ENCODE data around the gene UTP11.
A peak's percentile ranks its signal among the peaks of the same experiment; 100 is the strongest.

UTP11 gene

DNA sequence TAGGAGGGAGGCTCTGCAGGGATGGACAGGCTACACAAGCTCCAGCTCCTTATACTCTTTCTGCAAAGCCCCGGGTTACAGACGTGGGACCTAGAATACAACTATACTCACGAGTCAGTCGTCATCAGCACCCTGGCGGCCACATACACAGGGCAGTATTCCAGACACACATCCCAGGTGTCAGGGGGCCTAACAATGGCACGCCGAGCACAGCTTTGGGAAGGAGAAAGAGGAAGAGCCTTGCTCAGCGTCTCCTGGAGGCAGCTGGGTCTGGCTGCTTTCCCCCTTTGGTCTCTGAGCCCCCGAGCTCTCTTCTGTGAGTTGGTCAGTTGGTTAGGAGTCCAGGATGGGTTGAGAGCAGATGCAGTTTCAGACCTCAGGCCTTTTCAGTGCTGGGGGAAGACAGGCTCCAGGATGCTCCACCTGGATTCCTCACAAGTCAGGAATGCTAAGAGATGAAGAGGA, 38.6 kb downstream of the UTP11 start:
- H3K4me2 ChIP-seq (ENCODE audit: low read length), result no peak overlapping the region
- H3K18ac ChIP-seq (ENCODE audit: low read length), result no peak overlapping the region
- no peak overlapping the region for H3K27ac ChIP-seq (ENCODE audit: low read depth, low read length)
- H3K9ac ChIP-seq (ENCODE audit: low read length), result no peak overlapping the region
- no peak overlapping the region for H2BK5ac ChIP-seq (ENCODE audit: low read length)
- H3K36me3 ChIP-seq (ENCODE audit: control insufficient read depth, insufficient read depth, low read length), result no peaks in the 10 kb centered on the region
- H2BK120ac ChIP-seq (ENCODE audit: low read depth, low read length), result no peak overlapping the region
- H3K23ac ChIP-seq (ENCODE audit: low read length), result no peak overlapping the region
- no peak overlapping the region for H3K56ac ChIP-seq (ENCODE audit: low read length)
- no peak overlapping the region for H4K5ac ChIP-seq (ENCODE audit: low read length)
- H3K79me2 ChIP-seq (ENCODE audit: control insufficient read depth, insufficient read depth, low read length), result no peaks in the 10 kb centered on the region
- no peak overlapping the region for H2BK15ac ChIP-seq (replicated peaks; ENCODE audit: low read depth)
- WGBS (ENCODE audit: extremely low coverage, insufficient coverage, low lambda C conversion rate), result no CpG with 5 or more reads among the region's 9 CpGs
- H3K4me1 ChIP-seq (ENCODE audit: control insufficient read depth, low read depth, low read length), result peaks cover 4% of the 10 kb centered on the region
- DNase-seq, result no peak
- H3K27me3 ChIP-seq (ENCODE audit: insufficient read depth, low read length, poor library complexity), result peaks cover 5% of the 10 kb centered on the region
- no peak overlapping the region for H3K4me3 ChIP-seq (ENCODE audit: low read length)
- no peak overlapping the region for H3K4ac ChIP-seq (ENCODE audit: low read depth, low read length)
- no peak overlapping the region for H4K8ac ChIP-seq (ENCODE audit: low read depth, low read length)
- H3K79me1 ChIP-seq (ENCODE audit: low read length), result no peaks in the 10 kb centered on the region
- H2AK5ac ChIP-seq (ENCODE audit: low read length), result no peak overlapping the region

GRCh38 chr1:38052750-38053415, 40.3 kb downstream of the UTP11 start:
- peak; percentile 62 for DNase-seq
- H3K4me3 ChIP-seq (ENCODE audit: low read length), result no peak overlapping the region
- no peaks in the 10 kb centered on the region for H3K27me3 ChIP-seq (ENCODE audit: insufficient read depth, low read length, poor library complexity)
- H4K8ac ChIP-seq (ENCODE audit: low read depth, low read length), result no peak overlapping the region
- H3K18ac ChIP-seq (ENCODE audit: low read length), result no peak overlapping the region
- peaks cover 4% of the 10 kb centered on the region for H3K4me1 ChIP-seq (ENCODE audit: control insufficient read depth, low read depth, low read length)
- H4K5ac ChIP-seq (ENCODE audit: low read length), result no peak overlapping the region
- H3K4ac ChIP-seq (ENCODE audit: low read depth, low read length), result no peak overlapping the region
- no peaks in the 10 kb centered on the region for H3K36me3 ChIP-seq (ENCODE audit: control insufficient read depth, insufficient read depth, low read length)
- no peak overlapping the region for H2AK5ac ChIP-seq (ENCODE audit: low read length)
- no CpG with 5 or more reads among the region's 3 CpGs for WGBS (ENCODE audit: extremely low coverage, insufficient coverage, low lambda C conversion rate)
- H3K23ac ChIP-seq (ENCODE audit: low read length), result no peak overlapping the region
- H3K56ac ChIP-seq (ENCODE audit: low read length), result no peak overlapping the region
- no peak overlapping the region for H2BK5ac ChIP-seq (ENCODE audit: low read length)
- H3K79me1 ChIP-seq (ENCODE audit: low read length), result no peaks in the 10 kb centered on the region
- no peak overlapping the region for H3K4me2 ChIP-seq (ENCODE audit: low read length)
- H2BK120ac ChIP-seq (ENCODE audit: low read depth, low read length), result no peak overlapping the region
- H2BK15ac ChIP-seq (replicated peaks; ENCODE audit: low read depth), result no peak overlapping the region
- no peak overlapping the region for H3K27ac ChIP-seq (ENCODE audit: low read depth, low read length)
- H3K9ac ChIP-seq (ENCODE audit: low read length), result no peak overlapping the region
- H3K79me2 ChIP-seq (ENCODE audit: control insufficient read depth, insufficient read depth, low read length), result no peaks in the 10 kb centered on the region

DNA sequence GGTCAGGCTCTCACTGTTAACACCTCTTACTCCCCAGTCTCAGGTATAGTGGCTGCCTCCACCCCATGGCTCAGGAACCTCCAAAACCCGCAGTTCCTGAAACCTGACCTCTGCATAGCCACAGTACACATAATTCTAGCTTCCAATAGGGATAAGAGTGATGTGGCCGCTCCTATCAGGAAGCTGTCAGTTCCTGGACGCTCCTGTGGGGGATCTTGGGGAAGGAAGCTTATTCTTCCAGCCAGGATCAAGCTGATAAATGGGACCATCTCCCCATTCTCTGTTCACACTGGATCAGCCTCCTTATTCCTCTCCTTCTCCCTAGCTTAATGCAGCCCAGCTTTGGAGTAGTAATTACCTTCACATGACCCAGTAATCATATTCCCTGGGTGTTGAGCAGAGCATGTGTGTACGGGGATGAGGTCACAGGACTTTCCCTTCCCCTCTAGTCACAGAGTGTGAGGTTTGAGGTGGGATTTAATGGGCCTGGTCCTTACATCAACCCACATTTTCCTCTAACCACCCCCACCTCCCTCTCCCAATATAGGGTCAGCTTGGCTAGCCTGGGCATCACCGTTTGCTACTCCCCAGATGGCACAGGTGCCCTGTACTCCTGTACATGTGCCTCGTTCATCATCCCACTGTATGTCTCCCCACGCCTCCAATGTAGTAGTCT, 41.0 kb downstream of the UTP11 start:
- WGBS (ENCODE audit: extremely low coverage, insufficient coverage, low lambda C conversion rate), result no CpG with 5 or more reads among the region's 7 CpGs
- no peak overlapping the region for H2BK15ac ChIP-seq (replicated peaks; ENCODE audit: low read depth)

GRCh38 chr1:38055398-38055797, 42.9 kb downstream of the UTP11 start:
- H2AK5ac ChIP-seq (ENCODE audit: low read length), result no peak overlapping the region
- no peak overlapping the region for H3K56ac ChIP-seq (ENCODE audit: low read length)
- no peak overlapping the region for H4K5ac ChIP-seq (ENCODE audit: low read length)
- H3K4me1 ChIP-seq (ENCODE audit: control insufficient read depth, low read depth, low read length), result peaks cover 4% of the 10 kb centered on the region
- no peak overlapping the region for H2BK15ac ChIP-seq (replicated peaks; ENCODE audit: low read depth)
- H3K4me3 ChIP-seq (ENCODE audit: low read length), result no peak overlapping the region
- no peak overlapping the region for H2BK5ac ChIP-seq (ENCODE audit: low read length)
- H3K18ac ChIP-seq (ENCODE audit: low read length), result no peak overlapping the region
- no peak overlapping the region for H4K8ac ChIP-seq (ENCODE audit: low read depth, low read length)
- H3K4ac ChIP-seq (ENCODE audit: low read depth, low read length), result no peak overlapping the region
- no peaks in the 10 kb centered on the region for H3K36me3 ChIP-seq (ENCODE audit: control insufficient read depth, insufficient read depth, low read length)
- H3K4me2 ChIP-seq (ENCODE audit: low read length), result no peak overlapping the region
- WGBS (ENCODE audit: extremely low coverage, insufficient coverage, low lambda C conversion rate), result no CpG with 5 or more reads among the region's 3 CpGs
- no peak overlapping the region for H2BK120ac ChIP-seq (ENCODE audit: low read depth, low read length)
- H3K27ac ChIP-seq (ENCODE audit: low read depth, low read length), result no peak overlapping the region
- H3K79me2 ChIP-seq (ENCODE audit: control insufficient read depth, insufficient read depth, low read length), result no peaks in the 10 kb centered on the region
- no peak for DNase-seq
- H3K27me3 ChIP-seq (ENCODE audit: insufficient read depth, low read length, poor library complexity), result no peaks in the 10 kb centered on the region
- H3K79me1 ChIP-seq (ENCODE audit: low read length), result no peaks in the 10 kb centered on the region
- no peak overlapping the region for H3K23ac ChIP-seq (ENCODE audit: low read length)
- no peak overlapping the region for H3K9ac ChIP-seq (ENCODE audit: low read length)

More for the DNA sequence above, 41.0 kb downstream of the UTP11 start:
- H4K8ac ChIP-seq (ENCODE audit: low read depth, low read length), result no peak overlapping the region
- H3K9ac ChIP-seq (ENCODE audit: low read length), result no peak overlapping the region
- peaks cover 4% of the 10 kb centered on the region for H3K4me1 ChIP-seq (ENCODE audit: control insufficient read depth, low read depth, low read length)
- no peak overlapping the region for H3K23ac ChIP-seq (ENCODE audit: low read length)
- no peaks in the 10 kb centered on the region for H3K79me1 ChIP-seq (ENCODE audit: low read length)
- no peaks in the 10 kb centered on the region for H3K27me3 ChIP-seq (ENCODE audit: insufficient read depth, low read length, poor library complexity)
- no peak overlapping the region for H3K4me3 ChIP-seq (ENCODE audit: low read length)
- no peak overlapping the region for H3K4me2 ChIP-seq (ENCODE audit: low read length)
- no peak overlapping the region for H2BK5ac ChIP-seq (ENCODE audit: low read length)
- DNase-seq, result no peak
- H3K27ac ChIP-seq (ENCODE audit: low read depth, low read length), result no peak overlapping the region
- no peak overlapping the region for H4K5ac ChIP-seq (ENCODE audit: low read length)
- H3K79me2 ChIP-seq (ENCODE audit: control insufficient read depth, insufficient read depth, low read length), result no peaks in the 10 kb centered on the region
- H2AK5ac ChIP-seq (ENCODE audit: low read length), result no peak overlapping the region
- H2BK120ac ChIP-seq (ENCODE audit: low read depth, low read length), result no peak overlapping the region
- H3K18ac ChIP-seq (ENCODE audit: low read length), result no peak overlapping the region
- H3K4ac ChIP-seq (ENCODE audit: low read depth, low read length), result no peak overlapping the region
- no peak overlapping the region for H3K56ac ChIP-seq (ENCODE audit: low read length)
- H3K36me3 ChIP-seq (ENCODE audit: control insufficient read depth, insufficient read depth, low read length), result no peaks in the 10 kb centered on the region

- H4K8ac ChIP-seq (ENCODE audit: low read depth, low read length), result no peak overlapping the region
- H3K36me3 ChIP-seq (ENCODE audit: control insufficient read depth, insufficient read depth, low read length), result no peaks in the 10 kb centered on the region
- H3K56ac ChIP-seq (ENCODE audit: low read length), result no peak overlapping the region
- H3K4me2 ChIP-seq (ENCODE audit: low read length), result no peak overlapping the region
- no peak overlapping the region for H2BK5ac ChIP-seq (ENCODE audit: low read length)
- no peak for DNase-seq
- H4K5ac ChIP-seq (ENCODE audit: low read length), result no peak overlapping the region
- H3K4me1 ChIP-seq (ENCODE audit: control insufficient read depth, low read depth, low read length), result peaks cover 4% of the 10 kb centered on the region
- no peak overlapping the region for H2BK15ac ChIP-seq (replicated peaks; ENCODE audit: low read depth)
- H3K23ac ChIP-seq (ENCODE audit: low read length), result no peak overlapping the region
- H2BK120ac ChIP-seq (ENCODE audit: low read depth, low read length), result no peak overlapping the region
- H3K79me1 ChIP-seq (ENCODE audit: low read length), result no peaks in the 10 kb centered on the region
- no peak overlapping the region for H3K27ac ChIP-seq (ENCODE audit: low read depth, low read length)
- no peak overlapping the region for H3K4me3 ChIP-seq (ENCODE audit: low read length)
- no peak overlapping the region for H2AK5ac ChIP-seq (ENCODE audit: low read length)
- no peaks in the 10 kb centered on the region for H3K27me3 ChIP-seq (ENCODE audit: insufficient read depth, low read length, poor library complexity)
- H3K4ac ChIP-seq (ENCODE audit: low read depth, low read length), result no peak overlapping the region
- no CpG with 5 or more reads among the region's 4 CpGs for WGBS (ENCODE audit: extremely low coverage, insufficient coverage, low lambda C conversion rate)
- H3K9ac ChIP-seq (ENCODE audit: low read length), result no peak overlapping the region
- no peak overlapping the region for H3K18ac ChIP-seq (ENCODE audit: low read length)
- H3K79me2 ChIP-seq (ENCODE audit: control insufficient read depth, insufficient read depth, low read length), result no peaks in the 10 kb centered on the region
Measured at GRCh38 chr1:38055965-38056364, 43.4 kb downstream of the UTP11 start.
